Activated CD4-positive, alpha-beta T cell treated with anti-CD3 and anti-CD28 coated beads, Interleukin-2, amount 10 ng/mL, durations not matched to agents 24 days and 14 days (primary cell): Measurements from ENCODE around the gene EOMES. TPM values are rescaled to one million over a fixed set of nuclear protein-coding genes. Genes with fewer than 3 reads are reported as not detected.

Experiments used
- total RNA-seq: library from RNA; stranded (reverse); gene quantifications from 2 replicates; pipeline ENCODE4 v1.2.3, GENCODE V29; 2022

Gene EOMES
- total RNA-seq, 1 donor from 2014 or later: 7.4 TPM

Other genes starting within 250 kb of the EOMES start
- gene SLC4A7, start 237.9 kb downstream of the EOMES start, total RNA-seq: 65.8 and 69.0 TPM in 2 replicates